GM10266 (cell line): ENCODE results near the gene TXNL4A.

Experiments
- DNase-seq: peaks from one replicate; pipeline ENCODE4 v3.0.0; 2012; ENCODE audit errors: extremely low spot score
- TF ChIP-seq, protein P1 (sequence below): IDR thresholded peaks from 2 replicates; pipeline ENCODE4 v1.5.1; 2012; ENCODE audit warnings: mild to moderate bottlenecking, low read depth; ENCODE audit not compliant: control insufficient read depth, insufficient read depth; ENCODE audit errors: missing control alignments

Gene TXNL4A

DNA sequence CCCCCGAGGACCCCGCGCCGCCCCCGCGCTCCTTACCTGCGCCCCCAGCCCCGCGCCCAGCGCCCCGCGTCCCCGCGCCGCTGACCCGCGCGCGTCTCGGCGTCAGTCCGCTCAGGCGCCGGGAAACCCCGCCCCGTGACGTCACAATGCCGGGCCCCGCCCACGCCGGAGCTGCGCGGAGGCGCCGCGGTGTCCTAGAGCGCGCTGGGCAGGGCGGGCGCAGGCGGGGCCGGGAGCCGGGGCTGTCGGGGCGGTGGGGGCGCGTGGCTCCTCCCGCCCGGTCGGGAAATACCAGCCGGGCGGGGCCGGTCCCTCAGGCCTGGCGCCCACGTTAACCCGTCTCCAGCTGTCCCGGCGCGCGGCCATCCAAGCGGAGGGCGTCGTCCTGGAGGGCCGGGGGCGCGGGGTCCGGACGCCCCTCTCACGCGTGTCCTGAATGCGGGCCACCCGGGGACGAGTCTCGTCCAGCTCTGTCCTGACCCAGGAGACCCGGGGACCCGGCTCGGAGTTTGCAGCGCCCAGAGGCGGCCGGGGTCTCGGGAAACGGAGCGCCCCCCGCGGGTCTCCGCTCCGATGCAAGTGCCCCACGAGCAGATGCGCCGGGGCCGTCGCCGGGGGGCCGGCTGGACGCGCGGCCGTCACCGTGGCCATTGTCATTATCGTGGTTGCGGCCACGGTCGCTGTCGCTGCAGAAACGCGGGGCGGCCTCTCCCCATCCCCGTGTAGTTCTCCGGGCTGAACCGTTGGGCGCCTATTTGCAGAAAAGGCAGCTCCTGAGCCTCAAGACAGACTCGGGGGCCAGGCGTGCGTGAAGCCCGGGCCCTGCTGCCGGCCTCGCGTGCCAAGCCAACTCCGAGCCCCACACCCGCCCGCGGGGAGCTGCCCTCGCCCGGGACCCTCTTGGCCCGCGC, 36.6 kb downstream of the TXNL4A start, which contains the start of gene SLC66A2:
Gene SLC66A2, minus strand, starts transcription at position 109 of the 911 bp plus-strand sequence. CDS start 727 bp downstream, outside the sequence.
- peak; percentile 98 for DNase-seq
- TF ChIP-seq, protein P1, sequence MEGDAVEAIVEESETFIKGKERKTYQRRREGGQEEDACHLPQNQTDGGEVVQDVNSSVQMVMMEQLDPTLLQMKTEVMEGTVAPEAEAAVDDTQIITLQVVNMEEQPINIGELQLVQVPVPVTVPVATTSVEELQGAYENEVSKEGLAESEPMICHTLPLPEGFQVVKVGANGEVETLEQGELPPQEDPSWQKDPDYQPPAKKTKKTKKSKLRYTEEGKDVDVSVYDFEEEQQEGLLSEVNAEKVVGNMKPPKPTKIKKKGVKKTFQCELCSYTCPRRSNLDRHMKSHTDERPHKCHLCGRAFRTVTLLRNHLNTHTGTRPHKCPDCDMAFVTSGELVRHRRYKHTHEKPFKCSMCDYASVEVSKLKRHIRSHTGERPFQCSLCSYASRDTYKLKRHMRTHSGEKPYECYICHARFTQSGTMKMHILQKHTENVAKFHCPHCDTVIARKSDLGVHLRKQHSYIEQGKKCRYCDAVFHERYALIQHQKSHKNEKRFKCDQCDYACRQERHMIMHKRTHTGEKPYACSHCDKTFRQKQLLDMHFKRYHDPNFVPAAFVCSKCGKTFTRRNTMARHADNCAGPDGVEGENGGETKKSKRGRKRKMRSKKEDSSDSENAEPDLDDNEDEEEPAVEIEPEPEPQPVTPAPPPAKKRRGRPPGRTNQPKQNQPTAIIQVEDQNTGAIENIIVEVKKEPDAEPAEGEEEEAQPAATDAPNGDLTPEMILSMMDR = no peak

DNA sequence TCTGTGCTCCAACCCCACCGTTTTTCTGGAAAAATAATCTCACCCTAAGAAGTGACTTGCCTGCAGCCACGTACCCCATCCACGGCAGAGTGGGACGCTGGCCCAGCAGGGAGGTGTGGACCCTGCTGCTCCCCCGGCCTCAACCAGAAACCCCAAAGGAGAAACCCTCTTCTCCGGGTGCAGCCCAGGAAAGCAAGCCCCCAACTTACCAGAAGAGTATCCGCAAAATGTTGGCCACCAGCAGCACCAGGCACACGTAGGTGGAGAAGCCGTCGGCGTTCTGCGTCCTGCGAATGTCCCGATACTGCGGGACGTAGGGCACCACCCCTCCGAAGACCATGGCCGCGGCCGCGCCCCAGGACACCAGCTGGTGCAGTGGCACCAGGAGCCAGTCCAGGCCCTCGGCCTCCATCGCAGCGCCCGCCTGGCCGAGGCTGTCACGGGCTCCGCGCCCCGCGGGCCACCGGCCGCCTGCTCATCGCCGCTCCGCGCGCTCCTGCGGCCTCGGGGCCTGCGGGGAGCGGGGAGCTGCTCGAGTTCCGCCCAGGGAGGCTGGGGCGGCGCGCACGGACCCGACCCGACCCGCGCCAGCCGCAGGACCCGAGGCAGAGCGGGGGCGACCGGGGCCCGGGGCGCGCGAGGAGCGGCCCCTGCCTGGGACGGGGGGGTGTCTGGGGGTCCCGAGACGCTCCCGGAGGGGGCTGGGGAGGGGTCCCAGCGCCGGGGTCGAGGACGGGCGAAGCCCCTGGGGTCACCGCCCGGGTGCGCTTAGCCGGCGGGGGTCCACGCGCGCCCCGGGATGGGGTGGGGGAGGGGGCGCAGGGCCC, 37.6 kb downstream of the TXNL4A start:
- TF ChIP-seq, protein P1 = no peak

DNA sequence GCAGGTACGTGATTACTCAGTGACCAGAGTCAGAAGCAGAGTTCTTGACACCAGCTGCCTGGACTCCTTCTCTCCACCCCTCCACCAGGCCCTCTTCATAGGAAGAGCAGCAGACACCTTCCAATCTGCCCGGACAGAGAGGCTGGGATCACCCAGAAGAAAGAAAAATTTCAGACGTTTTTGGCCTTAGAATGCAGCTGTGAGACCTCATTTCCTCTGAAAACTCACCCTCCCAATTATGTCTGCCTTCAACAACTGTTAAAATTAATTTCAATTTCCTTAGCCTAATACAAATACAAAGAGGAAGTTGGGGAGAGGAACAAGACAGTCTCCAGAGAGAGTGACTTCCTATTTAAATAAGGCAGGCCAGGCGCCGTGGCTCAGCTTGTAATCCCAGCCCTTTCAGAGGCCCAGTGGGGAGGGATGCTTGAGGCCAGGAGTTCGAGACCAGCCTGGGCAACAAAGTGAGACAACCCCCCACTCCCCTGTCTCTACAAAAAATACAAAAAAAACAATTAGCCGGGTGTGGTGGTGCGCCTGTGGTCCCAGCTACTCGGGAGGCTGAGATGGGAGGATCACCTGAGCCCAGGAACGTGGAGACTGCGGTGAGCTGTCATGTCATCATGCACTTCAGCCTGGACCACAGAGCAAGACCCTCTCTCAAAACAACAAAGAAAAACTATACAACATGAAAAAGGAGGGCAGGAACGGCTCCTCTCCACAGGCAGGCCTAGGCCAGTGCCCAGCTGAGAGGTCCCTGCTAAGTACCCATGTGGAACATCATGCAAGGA, 38.5 kb downstream of the TXNL4A start:
- peak; percentile 59 for DNase-seq
- TF ChIP-seq, protein P1 = no peak

More for the DNA sequence above, 37.6 kb downstream of the TXNL4A start:
- DNase-seq = peak; percentile 48

DNA sequence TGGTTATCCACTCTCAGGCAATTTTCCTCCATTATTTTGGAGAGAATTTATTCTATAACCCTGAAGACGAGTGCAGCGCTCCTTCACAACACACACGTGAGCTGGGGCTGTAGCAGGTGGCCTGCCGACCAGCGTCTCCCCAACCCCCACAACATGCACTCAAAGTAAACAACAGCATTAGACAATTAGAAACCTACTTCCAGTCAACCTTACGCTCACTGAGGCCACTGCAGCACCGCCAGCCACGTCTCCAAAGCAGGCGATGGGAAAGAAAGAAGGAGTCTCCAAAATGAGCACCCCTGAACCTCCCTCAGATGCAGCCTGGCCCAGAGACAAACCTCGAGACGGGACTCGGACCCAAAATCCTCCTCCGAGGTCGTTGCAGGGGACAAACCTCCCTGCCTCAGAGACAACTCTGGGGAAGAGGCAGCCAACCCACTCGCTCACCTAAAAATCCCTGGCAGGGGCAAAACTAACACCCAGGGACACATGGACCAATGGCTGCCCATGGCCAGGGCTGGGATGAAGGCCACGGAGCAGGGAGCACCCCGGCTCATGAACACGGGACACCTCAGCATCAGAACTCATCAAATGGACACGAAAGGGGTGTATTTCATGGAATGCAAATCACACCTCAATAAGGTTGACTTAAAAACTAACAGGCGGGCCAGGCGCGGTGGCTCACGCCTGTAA, 39.5 kb downstream of the TXNL4A start:
- DNase-seq = no peak
- TF ChIP-seq, protein P1 = no peak

DNA sequence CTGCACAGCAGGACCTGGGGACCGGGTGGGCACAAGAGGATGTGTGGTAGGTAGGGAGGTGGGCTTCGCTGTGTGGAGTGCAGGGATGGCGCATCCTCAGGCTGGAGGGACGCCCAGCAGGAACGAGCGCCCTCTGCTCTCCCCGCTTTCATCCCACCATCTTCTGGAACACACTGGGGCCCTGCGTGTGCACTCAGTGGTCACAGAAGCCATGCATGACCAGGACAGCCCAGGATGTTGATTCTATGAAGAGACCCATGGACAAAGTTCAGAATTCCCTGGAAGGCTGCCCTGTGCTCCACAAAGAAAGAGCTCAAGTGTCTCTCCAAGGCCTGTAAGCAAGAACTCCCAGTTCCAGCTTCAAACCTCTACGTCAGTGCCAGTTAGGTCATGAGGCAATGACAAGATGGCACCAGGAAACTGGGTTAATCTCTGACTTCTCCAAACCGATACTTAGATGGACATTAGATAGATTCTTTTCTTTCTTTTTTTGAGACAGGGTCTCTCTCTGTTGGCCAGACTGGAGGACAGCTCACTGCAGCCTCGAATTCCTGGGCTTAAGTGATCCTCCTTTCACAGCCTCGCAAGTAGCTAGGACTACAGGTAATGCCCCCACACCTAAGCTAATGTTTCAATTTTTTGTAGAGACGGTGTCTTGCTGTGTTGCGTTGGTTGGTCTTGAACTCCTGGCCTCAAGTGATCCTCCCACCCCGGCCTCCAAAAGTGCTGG, 40.3 kb downstream of the TXNL4A start:
- DNase-seq = no peak
- TF ChIP-seq, protein P1 = no peak
